ENCODE data around the gene TMEM270.

- no peak for TF ChIP-seq GATA3 (IDR thresholded peaks at IDR 0.05; ENCODE audit: low read depth, low read length)
- TF ChIP-seq GATA2 (IDR thresholded peaks at IDR 0.05; ENCODE audit: low read depth, low read length): no peak
Measured at GRCh38 chr7:73906874-73907273, 45.9 kb downstream of the TMEM270 start.
